ENCODE results near the gene PABPN1L. TPM values are rescaled to one million over a fixed set of nuclear protein-coding genes. Genes with fewer than 3 reads are reported as not detected.

Gene PABPN1L
- total RNA-seq, 1 donor, result not detected

DNA sequence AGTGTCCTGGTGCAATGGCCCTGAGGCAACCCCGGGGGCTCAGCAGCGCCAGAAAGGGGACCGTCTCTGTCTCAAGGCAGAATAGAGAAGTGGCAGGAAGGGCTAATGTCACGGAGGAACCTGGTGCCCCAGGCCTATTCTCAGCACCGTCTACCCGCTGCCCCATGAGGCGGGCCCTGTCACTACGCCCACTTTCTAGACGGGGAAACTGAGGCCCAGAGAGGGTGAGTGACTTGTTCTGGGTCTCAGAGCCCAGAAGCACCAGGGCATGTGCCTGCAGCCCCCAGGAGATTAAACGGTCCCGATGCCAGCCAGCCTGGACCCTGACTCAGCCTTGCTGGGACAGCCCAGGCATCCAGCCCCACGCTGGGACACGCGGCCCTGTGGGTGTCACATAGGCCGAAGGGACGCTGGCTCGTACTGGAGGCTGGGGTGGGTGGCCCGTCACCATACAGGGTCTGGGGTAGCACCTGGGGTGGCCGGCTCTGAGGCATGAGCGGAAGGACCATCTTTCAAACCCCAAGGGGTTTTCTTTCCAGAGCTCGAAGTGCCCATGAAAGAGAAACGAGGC is 40.2 kb upstream of the PABPN1L start:
- TF ChIP-seq CTCF (IDR thresholded peaks at IDR 0.05; ENCODE audit: insufficient read depth, low read length), result no peak

DNA sequence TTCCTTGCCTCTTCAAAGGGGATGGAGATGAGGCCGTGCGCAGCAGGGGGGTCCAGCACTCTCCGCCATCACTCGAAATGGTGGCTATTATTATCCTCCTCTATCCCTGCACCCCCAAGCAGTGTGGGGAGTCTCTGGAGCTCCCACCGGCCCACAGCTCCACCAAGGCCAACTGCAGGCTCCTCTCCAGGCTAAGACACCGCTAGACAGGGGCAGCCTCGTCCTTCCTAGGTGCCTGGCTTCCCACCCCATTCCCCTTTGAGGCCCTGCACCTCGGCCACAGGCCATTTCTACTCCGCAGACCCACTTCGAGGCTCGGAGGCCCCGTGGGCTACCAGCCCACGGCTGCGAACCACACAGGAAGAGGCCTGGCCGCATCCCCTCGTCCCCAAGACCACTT is 39.6 kb upstream of the PABPN1L start:
- TF ChIP-seq CTCF (IDR thresholded peaks at IDR 0.05; ENCODE audit: insufficient read depth, low read length), result no peak
- no peak overlapping the region for H3K4me3 ChIP-seq (ENCODE audit: low read depth, low read length)
- no peak for DNase-seq (ENCODE audit: low read depth)

More for the DNA sequence above, 40.2 kb upstream of the PABPN1L start:
- DNase-seq (ENCODE audit: low read depth), result no peak
- H3K4me3 ChIP-seq (ENCODE audit: low read depth, low read length), result no peak overlapping the region

DNA sequence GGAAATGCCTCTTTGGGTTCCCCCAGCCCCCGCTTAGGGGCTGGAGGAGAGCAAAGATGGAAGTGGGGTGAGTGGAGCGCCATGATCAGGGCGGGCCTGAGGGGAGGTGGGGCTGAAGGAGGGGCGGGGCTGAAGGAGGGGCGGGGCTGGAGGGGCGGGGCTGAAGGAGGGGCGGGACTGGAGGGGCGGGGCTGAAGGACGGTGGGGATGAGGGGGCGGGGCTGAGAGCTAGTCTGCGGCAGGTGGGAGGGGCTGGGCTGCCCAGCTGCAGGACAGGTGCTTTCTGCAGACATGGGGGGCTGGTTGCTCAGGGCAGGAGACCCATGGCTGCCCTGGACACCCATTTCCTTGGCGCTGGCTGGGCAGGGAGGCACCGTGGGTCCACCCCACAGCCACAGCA is 39.1 kb upstream of the PABPN1L start:
- DNase-seq (ENCODE audit: low read depth), result no peak
- TF ChIP-seq CTCF (IDR thresholded peaks at IDR 0.05; ENCODE audit: insufficient read depth, low read length), result no peak
- no peak overlapping the region for H3K4me3 ChIP-seq (ENCODE audit: low read depth, low read length)

DNA sequence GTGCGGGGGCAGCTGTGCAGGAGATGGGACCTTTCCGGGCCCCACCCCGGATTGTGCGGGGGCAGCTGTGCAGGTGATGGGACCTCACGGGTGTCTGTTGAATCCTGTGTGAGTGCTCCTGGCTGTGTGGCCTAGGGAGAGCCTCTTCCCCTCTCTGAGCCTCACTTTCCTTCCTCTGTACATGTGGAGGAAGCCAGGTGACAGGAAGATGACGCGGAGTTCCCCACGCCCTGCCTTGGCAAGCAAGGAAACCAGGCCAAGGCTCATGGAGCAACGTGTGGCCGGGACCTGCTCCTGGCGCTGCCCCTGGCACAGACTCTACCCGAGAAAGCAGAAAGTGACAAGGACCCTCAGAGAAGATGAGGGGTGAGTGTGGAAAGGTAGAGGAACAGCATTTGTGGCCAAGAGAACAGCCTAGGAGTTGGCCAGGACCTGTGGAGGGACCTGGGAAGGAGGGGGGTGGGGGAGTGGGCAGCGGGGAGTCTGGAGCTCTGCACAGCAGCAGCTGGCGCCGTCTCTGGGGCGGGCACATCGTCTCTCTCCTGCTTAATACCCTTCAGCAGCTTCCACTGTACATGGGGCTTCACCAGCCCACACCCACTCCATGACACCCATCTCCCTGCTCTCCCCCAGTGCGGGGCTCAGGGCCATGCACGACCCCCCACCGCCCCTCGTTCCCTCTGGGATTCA is 38.4 kb upstream of the PABPN1L start:
- no peak for DNase-seq (ENCODE audit: low read depth)
- no peak for TF ChIP-seq CTCF (IDR thresholded peaks at IDR 0.05; ENCODE audit: insufficient read depth, low read length)
- no peak overlapping the region for H3K4me3 ChIP-seq (ENCODE audit: low read depth, low read length)

DNA sequence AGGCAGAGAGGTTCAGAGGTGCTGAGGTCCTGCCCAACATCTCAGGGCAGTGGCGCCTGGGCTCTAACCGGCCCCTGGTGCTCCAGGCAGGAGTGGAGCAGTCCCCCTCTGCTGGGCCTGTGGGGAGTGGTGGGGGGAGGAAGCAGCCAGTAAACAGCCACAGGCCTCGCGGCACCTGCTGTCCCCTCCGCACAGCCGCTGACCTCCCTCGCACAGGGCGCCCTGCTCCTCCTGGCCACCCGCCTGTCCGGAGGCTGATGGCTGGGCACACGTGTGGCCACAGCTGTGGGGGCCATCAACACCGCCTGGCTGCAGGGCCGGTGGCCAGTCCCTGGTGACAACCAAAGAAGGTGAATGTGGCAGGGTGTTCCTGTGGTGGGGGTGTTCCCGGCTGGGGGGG is 36.8 kb upstream of the PABPN1L start:
- no peak for TF ChIP-seq CTCF (IDR thresholded peaks at IDR 0.05; ENCODE audit: insufficient read depth, low read length)
- DNase-seq (ENCODE audit: low read depth), result no peak
- no peak overlapping the region for H3K4me3 ChIP-seq (ENCODE audit: low read depth, low read length)

DNA sequence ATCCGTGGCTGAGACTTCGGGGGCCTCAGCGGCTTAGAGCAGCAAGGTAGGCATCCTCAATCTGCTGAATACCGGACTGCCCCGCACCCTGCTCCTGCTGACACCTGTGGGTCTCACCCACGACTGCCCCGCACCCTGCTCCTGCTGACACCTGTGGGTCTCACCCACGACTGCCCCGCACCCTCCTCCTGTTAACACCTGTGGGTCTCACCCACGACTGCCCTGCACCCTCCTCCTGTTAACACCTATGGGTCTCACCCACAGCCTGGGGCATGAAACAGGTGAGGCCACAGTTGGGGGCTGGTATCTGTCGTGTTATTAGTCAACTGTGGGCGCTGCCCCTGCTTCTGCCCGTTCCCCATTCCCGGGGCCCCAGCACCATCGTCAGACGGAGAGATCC is 36.3 kb upstream of the PABPN1L start:
- TF ChIP-seq CTCF (IDR thresholded peaks at IDR 0.05; ENCODE audit: insufficient read depth, low read length), result no peak
- no peak overlapping the region for H3K4me3 ChIP-seq (ENCODE audit: low read depth, low read length)
- no peak for DNase-seq (ENCODE audit: low read depth)

Data from fibroblast of the aortic adventitia (primary cell).